Esophagus muscularis mucosa (tissue), 3 donors: ENCODE measurements around the gene CLDN5.

Source experiments
- POLR2A ChIP-seq: fragments of 450-650 bp; IDR thresholded peaks from one replicate; pipeline ENCODE4 v1.6.1; 2017; ENCODE audit warnings: antibody characterized with exemption, moderate library complexity, mild to moderate bottlenecking, low read depth
- TF ChIP-seq, protein P1 (sequence below), 3 experiments: fragments of 200-600 bp in 2 of 3; fragments of 450-650 bp in 1 of 3; sonication (generic) in 2 of 3; IDR thresholded peaks; one replicate each; pipeline ENCODE4 v1.5.1; 2017 to 2019; ENCODE audit warnings: antibody characterized with exemption in 3 of 3, mild to moderate bottlenecking in 2 of 3, moderate library complexity in 1 of 3

DNA sequence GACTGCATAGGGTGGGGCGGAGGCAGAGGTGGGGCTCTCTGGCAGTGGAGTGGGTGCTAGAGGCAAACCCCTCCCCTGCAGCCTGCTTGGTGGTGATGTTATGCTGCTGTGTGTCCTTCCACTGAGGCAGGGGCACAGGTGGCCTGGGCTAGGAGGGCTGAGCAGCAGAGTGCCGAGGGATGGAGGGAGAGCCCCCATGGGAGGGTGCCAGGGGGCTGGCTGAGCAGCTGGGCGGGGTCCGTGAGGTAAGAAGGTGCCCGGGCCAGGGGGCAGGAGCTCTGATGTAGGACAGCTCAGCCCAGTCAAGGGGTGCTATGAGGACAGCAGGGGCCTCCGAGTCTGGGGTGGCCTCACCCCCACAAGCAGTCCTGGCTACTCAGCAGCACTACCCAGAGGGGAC is 4.2 kb downstream of the CLDN5 start:
- TF ChIP-seq, protein P1, sequence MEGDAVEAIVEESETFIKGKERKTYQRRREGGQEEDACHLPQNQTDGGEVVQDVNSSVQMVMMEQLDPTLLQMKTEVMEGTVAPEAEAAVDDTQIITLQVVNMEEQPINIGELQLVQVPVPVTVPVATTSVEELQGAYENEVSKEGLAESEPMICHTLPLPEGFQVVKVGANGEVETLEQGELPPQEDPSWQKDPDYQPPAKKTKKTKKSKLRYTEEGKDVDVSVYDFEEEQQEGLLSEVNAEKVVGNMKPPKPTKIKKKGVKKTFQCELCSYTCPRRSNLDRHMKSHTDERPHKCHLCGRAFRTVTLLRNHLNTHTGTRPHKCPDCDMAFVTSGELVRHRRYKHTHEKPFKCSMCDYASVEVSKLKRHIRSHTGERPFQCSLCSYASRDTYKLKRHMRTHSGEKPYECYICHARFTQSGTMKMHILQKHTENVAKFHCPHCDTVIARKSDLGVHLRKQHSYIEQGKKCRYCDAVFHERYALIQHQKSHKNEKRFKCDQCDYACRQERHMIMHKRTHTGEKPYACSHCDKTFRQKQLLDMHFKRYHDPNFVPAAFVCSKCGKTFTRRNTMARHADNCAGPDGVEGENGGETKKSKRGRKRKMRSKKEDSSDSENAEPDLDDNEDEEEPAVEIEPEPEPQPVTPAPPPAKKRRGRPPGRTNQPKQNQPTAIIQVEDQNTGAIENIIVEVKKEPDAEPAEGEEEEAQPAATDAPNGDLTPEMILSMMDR (IDR thresholded peaks at IDR 0.05), result no peak
- no peak for TF ChIP-seq POLR2A
